Melanocyte of skin (primary cell): Measurements from ENCODE around the gene WDPCP. TPM values are rescaled to one million over a fixed set of nuclear protein-coding genes. Genes with fewer than 3 reads are reported as not detected.

Experiments used
- small RNA-seq, 2 donors: library from RNA; depleted of rRNA; stranded (forward); fragments of <200 nt; gene quantifications; one replicate each; pipeline ENCODE3, GENCODE V24; 2012
- total RNA-seq, 2 donors: library from RNA; depleted of rRNA; stranded (reverse); fragments of >200 nt; gene quantifications; 2 replicates each; pipeline ENCODE4 v1.2.3, GENCODE V29; 2012

WDPCP gene
- total RNA-seq: 10 to 100 TPM; 14.5 to 22.3 TPM

DNA sequence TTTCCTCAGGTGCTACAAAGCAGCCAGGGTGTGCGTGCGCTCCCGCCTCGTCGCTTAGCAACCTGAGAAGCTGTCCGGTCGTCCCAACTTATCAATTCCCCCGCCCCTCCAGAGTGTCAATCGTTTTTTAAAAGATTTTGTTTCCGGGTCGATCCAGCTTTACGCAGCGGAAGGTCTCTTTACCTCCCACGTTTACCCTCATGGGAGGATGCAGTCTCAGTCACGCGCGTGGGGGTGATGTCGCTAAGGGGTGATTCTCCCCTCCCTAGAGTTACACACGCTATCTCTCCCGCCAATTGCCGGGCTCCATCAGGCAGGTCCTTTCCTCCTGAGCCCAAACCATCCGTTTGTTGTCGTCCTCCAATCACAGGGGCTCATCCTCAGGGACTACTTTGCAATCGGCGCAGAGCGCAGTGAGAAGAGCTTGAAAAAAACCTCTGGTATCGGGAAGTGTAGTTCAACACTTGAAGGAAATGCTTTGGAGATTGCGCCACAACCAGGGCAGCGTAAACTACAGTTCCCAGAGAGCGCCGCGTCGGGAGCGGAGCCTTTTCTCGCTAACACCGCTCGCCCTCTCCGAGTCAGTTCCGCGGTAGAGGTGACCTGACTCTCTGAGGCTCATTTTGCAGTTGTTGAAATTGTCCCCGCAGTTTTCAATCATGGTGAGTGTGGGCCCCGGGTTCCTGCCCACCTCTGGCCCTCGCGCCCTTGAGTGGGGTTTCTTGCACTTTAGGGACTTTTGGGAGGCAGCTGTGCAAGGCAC lies at the start of gene WDPCP, which contains the start of gene MDH1:
TSS of gene WDPCP (minus strand) at position 93 of the 763 bp plus-strand sequence. CDS start 206 bp downstream, outside the sequence.
TSS of gene MDH1 (plus strand) at position 579 of the 763 bp plus-strand sequence. CDS start at position 660, 81 bp downstream.

Small RNAs within 50 kb of the gene (small RNA-seq; reads per million reads assigned to genes)
- 0 reads per million in 2 donors for gene RF00017

Other genes with a start within 250 kb of the WDPCP start
- 100 to 1,000 TPM; 217 to 264 TPM for gene MDH1, start 486 bp upstream of the WDPCP start, total RNA-seq